IMR-90 (cell line): ENCODE measurements around the gene CMTM6. TPM values are rescaled to one million over a fixed set of nuclear protein-coding genes. Genes with fewer than 3 reads are reported as not detected.

Experiments
- ATAC-seq: fragments of 200-7000 bp; cut with Tn5 transposase; 2 replicates; pipeline ENCODE4 v1.9.1; 2020; ENCODE audit warnings: low read depth, mild to moderate bottlenecking, moderate library complexity
- BruUV-seq: library from RNA; stranded (reverse); fragments of 400-500 nt; replicated peaks from 2 replicates; lab custom pipeline; 2021; lab: Mats Ljungman, UMichigan
- CTCF ChIA-PET: fragments of 300-600 bp; formaldehyde crosslinking; extraction: SDS; loops from one replicate; lab custom pipeline; 2021; ENCODE audit warnings: antibody characterized with exemption; lab: Yijun Ruan, JAX
- POLR2A ChIA-PET: fragments of 300-600 bp; sonication (Branson Sonifier 250); formaldehyde crosslinking; loops from one replicate; lab custom pipeline; 2022; ENCODE audit warnings: antibody characterized with exemption; ENCODE audit not compliant: unreplicated experiment; lab: Charles Lee
- DNase-seq: peaks from one replicate; pipeline ENCODE4 v3.0.0; 2013
- H2AFZ ChIP-seq: replicated peaks from 2 replicates; pipeline ENCODE3; 2013; ENCODE audit warnings: low read length, mild to moderate bottlenecking; ENCODE audit not compliant: poor library complexity
- H2AK5ac ChIP-seq: 2 replicates; pipeline ENCODE4 v1.6.1; 2013; ENCODE audit warnings: low read depth, low read length, inconsistent platforms
- H2AK9ac ChIP-seq: replicated peaks from 2 replicates; pipeline ENCODE3; 2013; ENCODE audit warnings: mild to moderate bottlenecking, low read depth, low read length, moderate library complexity; ENCODE audit not compliant: poor library complexity
- H2BK120ac ChIP-seq: 2 replicates; pipeline ENCODE4 v1.6.1; 2013; ENCODE audit warnings: low read depth, low read length, inconsistent platforms
- H2BK15ac ChIP-seq: 3 replicates; pipeline ENCODE4 v1.6.1; 2013; ENCODE audit warnings: low read depth, low read length, inconsistent platforms
- H2BK20ac ChIP-seq: 2 replicates; pipeline ENCODE4 v1.6.1; 2013; ENCODE audit warnings: low read depth, mild to moderate bottlenecking, inconsistent platforms, low read length, moderate library complexity
- H2BK5ac ChIP-seq: 2 replicates; pipeline ENCODE4 v1.6.1; 2013; ENCODE audit warnings: mild to moderate bottlenecking, low read depth, low read length, inconsistent platforms; ENCODE audit not compliant: poor library complexity, severe bottlenecking
- H3K14ac ChIP-seq: replicated peaks from 2 replicates; pipeline ENCODE4 v1.6.1; 2013; ENCODE audit warnings: low read depth, low read length, inconsistent platforms
- H3K18ac ChIP-seq: 2 replicates; pipeline ENCODE4 v1.6.1; 2013; ENCODE audit warnings: low read depth, low read length, control low read depth
- H3K23ac ChIP-seq: 2 replicates; pipeline ENCODE4 v1.6.1; 2013; ENCODE audit warnings: low read depth, low read length, inconsistent platforms
- H3K27ac ChIP-seq: 2 replicates; pipeline ENCODE4 v1.5.1; 2013; ENCODE audit warnings: mild to moderate bottlenecking, control low read depth, low read length; ENCODE audit not compliant: insufficient read depth
- H3K27me3 ChIP-seq: 2 replicates; pipeline ENCODE4 v1.6.1; 2013; ENCODE audit warnings: low read length; ENCODE audit not compliant: control insufficient read depth, insufficient read depth
- H3K36me3 ChIP-seq: 2 replicates; pipeline ENCODE4 v1.6.1; 2013; ENCODE audit warnings: low read length, mixed read lengths; ENCODE audit not compliant: control insufficient read depth, insufficient read depth
- H3K4ac ChIP-seq: 2 replicates; pipeline ENCODE4 v1.6.1; 2013; ENCODE audit warnings: low read depth, low read length, inconsistent platforms
- H3K4me1 ChIP-seq: 2 replicates; pipeline ENCODE4 v1.6.1; 2013; ENCODE audit warnings: low read length, mixed read lengths; ENCODE audit not compliant: control insufficient read depth, insufficient read depth
- H3K4me2 ChIP-seq: 2 replicates; pipeline ENCODE4 v1.6.1; 2013; ENCODE audit warnings: low read depth, mild to moderate bottlenecking, control low read depth, low read length, moderate library complexity
- H3K4me3 ChIP-seq: 2 replicates; pipeline ENCODE4 v1.5.1; 2013; ENCODE audit warnings: low read depth, mild to moderate bottlenecking, control low read depth, low read length, moderate library complexity; ENCODE audit not compliant: insufficient read depth
- H3K56ac ChIP-seq: 2 replicates; pipeline ENCODE4 v1.6.1; 2013; ENCODE audit warnings: low read length, inconsistent platforms; ENCODE audit not compliant: insufficient read depth; ENCODE audit errors: extremely low read depth
- H3K79me1 ChIP-seq, 2 experiments: 2 replicates each; pipeline ENCODE4 v1.6.1; 2013; ENCODE audit warnings: low read length in 2 of 2, inconsistent platforms in 1 of 2, low read depth in 1 of 2
- H3K9ac ChIP-seq: 2 replicates; pipeline ENCODE4 v1.6.1; 2013; ENCODE audit warnings: low read depth, low read length, control low read depth
- H3K9me1 ChIP-seq: 2 replicates; pipeline ENCODE4 v1.6.1; 2013; ENCODE audit warnings: low read length, inconsistent platforms; ENCODE audit not compliant: insufficient read depth
- H3K9me3 ChIP-seq: 2 replicates; pipeline ENCODE4 v1.6.1; 2013; ENCODE audit warnings: low read length; ENCODE audit not compliant: control insufficient read depth, insufficient read depth
- H4K20me1 ChIP-seq: 2 replicates; pipeline ENCODE4 v1.6.1; 2013; ENCODE audit warnings: low read length, inconsistent platforms; ENCODE audit not compliant: insufficient read depth
- H4K5ac ChIP-seq: 2 replicates; pipeline ENCODE4 v1.6.1; 2013; ENCODE audit warnings: mild to moderate bottlenecking, low read depth, low read length, control low read depth
- H4K8ac ChIP-seq, 2 experiments: 2 replicates each; pipeline ENCODE4 v1.6.1; 2013; ENCODE audit warnings: low read depth in 2 of 2, low read length in 2 of 2, control low read depth in 1 of 2, inconsistent platforms in 1 of 2
- H4K91ac ChIP-seq: 2 replicates; pipeline ENCODE4 v1.6.1; 2013; ENCODE audit warnings: low read depth, low read length, inconsistent platforms; ENCODE audit not compliant: insufficient read depth
- BHLHE40 ChIP-seq: fragments of 150-350 bp; IDR thresholded peaks from 2 replicates; pipeline ENCODE4 v1.6.1; 2016; ENCODE audit warnings: mild to moderate bottlenecking, low read depth, low read length
- CEBPB ChIP-seq: IDR thresholded peaks from 2 replicates; pipeline ENCODE4 v1.6.1; 2012; ENCODE audit warnings: low read depth, low read length, improper control_type of control experiment
- CHD1 ChIP-seq: IDR thresholded peaks from 2 replicates; pipeline ENCODE4 v1.6.1; 2012; ENCODE audit warnings: low read depth, low read length, improper control_type of control experiment
- ELK1 ChIP-seq: fragments of 150-350 bp; IDR thresholded peaks from 2 replicates; pipeline ENCODE4 v1.6.1; 2016; ENCODE audit warnings: low read depth, mild to moderate bottlenecking, low read length, moderate library complexity, borderline replicate concordance
- FOS ChIP-seq: fragments of 150-350 bp; IDR thresholded peaks from 2 replicates; pipeline ENCODE4 v1.6.1; 2016; ENCODE audit warnings: low read depth, low read length
- MAFK ChIP-seq: IDR thresholded peaks from 2 replicates; pipeline ENCODE4 v1.6.1; 2012; ENCODE audit warnings: low read depth, low read length, improper control_type of control experiment
- MAZ ChIP-seq: IDR thresholded peaks from 2 replicates; pipeline ENCODE4 v1.6.1; 2012; ENCODE audit warnings: low read depth, mild to moderate bottlenecking, low read length, improper control_type of control experiment, moderate library complexity, borderline replicate concordance
- MXI1 ChIP-seq: IDR thresholded peaks from 2 replicates; pipeline ENCODE4 v1.6.1; 2012; ENCODE audit warnings: low read depth, mild to moderate bottlenecking, low read length, moderate library complexity, borderline replicate concordance
- NFE2L2 ChIP-seq: fragments of 150-350 bp; IDR thresholded peaks from 2 replicates; pipeline ENCODE4 v1.6.1; 2016; ENCODE audit warnings: low read depth, mild to moderate bottlenecking, low read length
- POLR2A ChIP-seq: IDR thresholded peaks from 2 replicates; pipeline ENCODE4 v1.6.1; 2012; ENCODE audit warnings: mild to moderate bottlenecking, low read depth, low read length
- RAD21 ChIP-seq: IDR thresholded peaks from 2 replicates; pipeline ENCODE4 v1.6.1; 2012; ENCODE audit warnings: low read length, improper control_type of control experiment
- RCOR1 ChIP-seq: IDR thresholded peaks from 2 replicates; pipeline ENCODE4 v1.6.1; 2012; ENCODE audit warnings: mild to moderate bottlenecking, low read length, improper control_type of control experiment; ENCODE audit not compliant: insufficient replicate concordance
- RFX5 ChIP-seq: IDR thresholded peaks from 2 replicates; pipeline ENCODE4 v1.8.0; 2012; ENCODE audit warnings: low read depth, mild to moderate bottlenecking, low read length, moderate library complexity
- SMC3 ChIP-seq: fragments of 150-350 bp; IDR thresholded peaks from 2 replicates; pipeline ENCODE4 v1.6.1; 2016; ENCODE audit warnings: low read depth, mild to moderate bottlenecking, antibody characterized with exemption, low read length, moderate library complexity
- USF2 ChIP-seq: fragments of 150-350 bp; IDR thresholded peaks from 2 replicates; pipeline ENCODE4 v1.6.1; 2017; ENCODE audit warnings: mild to moderate bottlenecking, antibody characterized with exemption, low read length, low read depth
- WGBS, 2 experiments: methylation state at CpG; one replicate each; pipeline versions ENCODE4 v1.1.5 to v1.1.7; 2013; ENCODE audit warnings: missing lambda C conversion rate in 2 of 2; ENCODE audit not compliant: insufficient read length in 1 of 2; ENCODE audit errors: extremely low coverage in 2 of 2; 5-methylcytosine and 5-hydroxymethylcytosine counted together
- dilution Hi-C: fragments of 300-500 bp; cut with HindIII; formaldehyde crosslinking; loops from one replicate; pipeline ENCODE4 v1.14.3; 2018; ENCODE audit warnings: low sequenced_read_pairs; ENCODE audit not compliant: unreplicated experiment
- in situ Hi-C: fragments of 300-500 bp; cut with MboI; formaldehyde crosslinking; loops from 3 replicates; pipeline ENCODE4 v1.14.3; 2019; ENCODE audit warnings: low sequenced_read_pairs, inconsistent platforms, mixed read lengths
- intact Hi-C: fragments of 100-400 bp; cut with micrococcal nuclease; formaldehyde crosslinking; loops from 2 replicates; pipeline ENCODE4 v1.10.0; 2022
- polyA plus RNA-seq, 3 experiments: library from polyadenylated mRNA; depleted of rRNA; stranded (reverse); fragments of >200 nt; gene quantifications; 2 replicates each; pipeline ENCODE4 v1.2.3, GENCODE V29; 2012; ENCODE audit warnings: low replicate concordance in 1 of 3
- total RNA-seq: library from RNA; depleted of rRNA; stranded (reverse); fragments of >200 nt; gene quantifications from 2 replicates; pipeline ENCODE4 v1.2.3, GENCODE V29; 2012
- TF ChIP-seq, protein P1 (sequence below): conservative IDR thresholded peaks from 2 replicates; pipeline ENCODE4 v1.5.1; 2012; ENCODE audit warnings: mild to moderate bottlenecking, low read depth, low read length, improper control_type of control experiment

The CMTM6 gene
- total and polyA plus RNA-seq, 2 of the 4 experiments (the other 2 are of a cell fraction) = 29.4 to 36.6 TPM

DNA sequence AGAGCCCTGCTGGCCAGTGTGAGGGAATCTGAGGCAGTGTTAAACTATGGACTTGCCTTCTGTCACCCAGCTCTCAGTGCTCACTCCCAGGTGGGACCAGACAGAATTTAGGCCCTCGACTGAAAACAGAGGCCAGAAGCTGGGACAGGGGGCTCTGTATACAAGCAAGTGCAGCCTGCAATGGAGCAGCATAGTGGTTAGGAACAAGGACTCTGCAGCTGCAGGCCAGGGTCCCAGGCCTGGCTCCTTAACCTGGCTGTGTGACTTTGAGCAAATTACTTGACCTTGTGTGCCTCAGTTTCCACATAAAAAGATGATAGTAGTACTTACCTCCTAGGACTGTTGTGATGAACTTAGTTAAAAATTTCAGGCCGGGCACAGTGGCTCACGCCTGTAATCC lies 71.2 kb downstream of the CMTM6 start:
- Histone ChIP-seq H3K9ac (no peak overlapping the region), H3K9me1 (peaks cover 10% of the 10 kb centered on the region; the same call in 1 of the 2 replicates), H4K8ac (no peak overlapping the region), H3K23ac (no peak overlapping the region), H3K27ac (no peak overlapping the region), H3K4me2 (no peak overlapping the region), H3K4me1 (peaks cover 10% of the 10 kb centered on the region; the same call in 1 of the 2 replicates), H3K79me1 (peaks cover 0 to 41% of the 10 kb centered on the region in 2 experiments), H3K4me3 (no peak overlapping the region), H3K56ac (no peak overlapping the region), H2BK120ac (no peak overlapping the region), H3K18ac (no peak overlapping the region), H2AK5ac (no peak overlapping the region), H2BK20ac (no peak overlapping the region), H2AK9ac (no peak overlapping the region), H2BK15ac (no peak overlapping the region), H4K5ac (no peak overlapping the region), H3K14ac (no peak overlapping the region), H3K27me3 (no peaks in the 10 kb centered on the region), H3K9me3 (no peaks in the 10 kb centered on the region), H3K36me3 (no peaks in the 10 kb centered on the region), H3K4ac (no peak overlapping the region), H2AFZ (no peak overlapping the region), H4K20me1 (peaks cover 8% of the 10 kb centered on the region), H2BK5ac (no peak overlapping the region), H4K91ac (no peak overlapping the region)
- ChIA-PET POLR2A (no interaction called here), CTCF (no interaction called here)
- DNase-seq (no peak), ATAC-seq (no peak)
- BruUV-seq = no TSS peak
- TF ChIP-seq BHLHE40 (no peak), USF2 (no peak), MAZ (no peak), CHD1 (no peak), NFE2L2 (no peak), ELK1 (no peak), FOS (no peak), POLR2A (no peak), SMC3 (no peak), RCOR1 (no peak), RAD21 (no peak), MAFK (no peak), RFX5 (no peak), CEBPB (no peak), MXI1 (no peak)
- TF ChIP-seq, protein P1, sequence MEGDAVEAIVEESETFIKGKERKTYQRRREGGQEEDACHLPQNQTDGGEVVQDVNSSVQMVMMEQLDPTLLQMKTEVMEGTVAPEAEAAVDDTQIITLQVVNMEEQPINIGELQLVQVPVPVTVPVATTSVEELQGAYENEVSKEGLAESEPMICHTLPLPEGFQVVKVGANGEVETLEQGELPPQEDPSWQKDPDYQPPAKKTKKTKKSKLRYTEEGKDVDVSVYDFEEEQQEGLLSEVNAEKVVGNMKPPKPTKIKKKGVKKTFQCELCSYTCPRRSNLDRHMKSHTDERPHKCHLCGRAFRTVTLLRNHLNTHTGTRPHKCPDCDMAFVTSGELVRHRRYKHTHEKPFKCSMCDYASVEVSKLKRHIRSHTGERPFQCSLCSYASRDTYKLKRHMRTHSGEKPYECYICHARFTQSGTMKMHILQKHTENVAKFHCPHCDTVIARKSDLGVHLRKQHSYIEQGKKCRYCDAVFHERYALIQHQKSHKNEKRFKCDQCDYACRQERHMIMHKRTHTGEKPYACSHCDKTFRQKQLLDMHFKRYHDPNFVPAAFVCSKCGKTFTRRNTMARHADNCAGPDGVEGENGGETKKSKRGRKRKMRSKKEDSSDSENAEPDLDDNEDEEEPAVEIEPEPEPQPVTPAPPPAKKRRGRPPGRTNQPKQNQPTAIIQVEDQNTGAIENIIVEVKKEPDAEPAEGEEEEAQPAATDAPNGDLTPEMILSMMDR = no peak
- in situ Hi-C loops = no loop called here
- intact Hi-C loops = no loop called here
- dilution Hi-C loops = no loop called here
- 100% methylated on average over 1 of the region's 3 CpGs; no CpG with 5 or more reads in 1 of the 2 experiments for WGBS, 2 experiments
